WERI-Rb-1 (cell line): ENCODE data around the gene EPB41.
"Not testable (repeated sequence)": the region's sequence is repeated elsewhere in the genome, so short reads cannot be mapped to it uniquely, and the experiment has no call there.

Source experiments
- DNase-seq: peaks from one replicate; pipeline ENCODE4 v3.0.0-alpha.2; 2020
- H3K27ac ChIP-seq: fragments of 250-450 bp; sonication (Bioruptor Pico); 2 replicates; pipeline ENCODE4 v1.5.1; 2020; ENCODE audit warnings: mild to moderate bottlenecking, moderate library complexity
- H3K27me3 ChIP-seq: fragments of 250-450 bp; sonication (Bioruptor Pico); 2 replicates; pipeline ENCODE4 v1.5.1; 2021; ENCODE audit warnings: mild to moderate bottlenecking, low read depth, moderate library complexity; ENCODE audit not compliant: insufficient read depth, severe bottlenecking
- H3K36me3 ChIP-seq: fragments of 250-450 bp; sonication (Bioruptor Pico); 2 replicates; pipeline ENCODE4 v1.5.1; 2020; ENCODE audit warnings: mild to moderate bottlenecking, moderate library complexity
- H3K4me3 ChIP-seq: 2 replicates; pipeline ENCODE4 v1.5.1; 2011; ENCODE audit warnings: low read depth, mild to moderate bottlenecking, control low read depth, low read length
- H3K9me3 ChIP-seq: fragments of 250-450 bp; sonication (Bioruptor Pico); 2 replicates; pipeline ENCODE4 v1.5.1; 2021; ENCODE audit warnings: mild to moderate bottlenecking, moderate library complexity; ENCODE audit not compliant: severe bottlenecking
- CTCF ChIP-seq: IDR thresholded peaks from 2 replicates; pipeline ENCODE4 v1.5.1; 2011; ENCODE audit warnings: low read depth, mild to moderate bottlenecking, control low read depth, inconsistent platforms, low read length

The EPB41 gene

GRCh38 chr1:29077155-29077554 lies 162.8 kb downstream of the EPB41 start:
- H3K27me3 ChIP-seq: no peaks in the 10 kb centered on the region
- H3K9me3 ChIP-seq: no peaks in the 10 kb centered on the region
- TF ChIP-seq CTCF: no peak
- H3K4me3 ChIP-seq: no peak overlapping the region
- no peak overlapping the region for H3K27ac ChIP-seq
- H3K36me3 ChIP-seq: peaks cover 7% of the 10 kb centered on the region
- no peak for DNase-seq

GRCh38 chr1:29079916-29080629 lies 165.7 kb downstream of the EPB41 start:
- not testable (repeated sequence) for H3K4me3 ChIP-seq, H3K9me3 ChIP-seq, H3K36me3 ChIP-seq, DNase-seq, H3K27ac ChIP-seq, H3K27me3 ChIP-seq

DNA sequence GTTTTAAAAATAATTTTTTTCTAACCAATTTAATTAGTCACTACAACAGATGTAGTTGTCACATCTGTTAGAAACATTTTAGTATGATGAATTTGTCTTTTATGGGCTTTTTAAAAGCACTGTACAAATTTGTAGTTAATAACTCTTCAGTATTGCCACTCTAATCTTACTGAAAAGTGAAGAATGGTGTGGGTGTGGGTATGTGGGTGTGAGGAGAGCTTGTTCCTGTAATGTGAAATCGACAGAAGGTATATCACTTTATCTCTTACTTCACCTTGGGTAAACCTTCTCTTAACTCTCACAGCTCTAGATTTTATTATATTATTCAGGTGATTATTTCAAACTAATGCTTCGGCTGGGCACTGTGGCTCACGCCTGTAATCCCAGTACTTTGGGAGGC lies 166.8 kb downstream of the EPB41 start:
- Histone ChIP-seq H3K9me3 (no peaks in the 10 kb centered on the region), H3K4me3 (no peak overlapping the region), H3K27ac (no peak overlapping the region), H3K36me3 (peaks cover 3% of the 10 kb centered on the region; the same call in 1 of the 2 replicates), H3K27me3 (no peaks in the 10 kb centered on the region)
- no peak for TF ChIP-seq CTCF
- no peak for DNase-seq

- no peak for TF ChIP-seq CTCF
- H3K27me3 ChIP-seq: no peaks in the 10 kb centered on the region
- H3K36me3 ChIP-seq: peaks cover 3% of the 10 kb centered on the region; the same call in 1 of the 2 replicates
- no peak overlapping the region for H3K27ac ChIP-seq
- DNase-seq: no peak
- H3K4me3 ChIP-seq: no peak overlapping the region
- H3K9me3 ChIP-seq: no peaks in the 10 kb centered on the region
These were observed 168.2 kb downstream of the EPB41 start for GRCh38 chr1:29082519-29082918.

DNA sequence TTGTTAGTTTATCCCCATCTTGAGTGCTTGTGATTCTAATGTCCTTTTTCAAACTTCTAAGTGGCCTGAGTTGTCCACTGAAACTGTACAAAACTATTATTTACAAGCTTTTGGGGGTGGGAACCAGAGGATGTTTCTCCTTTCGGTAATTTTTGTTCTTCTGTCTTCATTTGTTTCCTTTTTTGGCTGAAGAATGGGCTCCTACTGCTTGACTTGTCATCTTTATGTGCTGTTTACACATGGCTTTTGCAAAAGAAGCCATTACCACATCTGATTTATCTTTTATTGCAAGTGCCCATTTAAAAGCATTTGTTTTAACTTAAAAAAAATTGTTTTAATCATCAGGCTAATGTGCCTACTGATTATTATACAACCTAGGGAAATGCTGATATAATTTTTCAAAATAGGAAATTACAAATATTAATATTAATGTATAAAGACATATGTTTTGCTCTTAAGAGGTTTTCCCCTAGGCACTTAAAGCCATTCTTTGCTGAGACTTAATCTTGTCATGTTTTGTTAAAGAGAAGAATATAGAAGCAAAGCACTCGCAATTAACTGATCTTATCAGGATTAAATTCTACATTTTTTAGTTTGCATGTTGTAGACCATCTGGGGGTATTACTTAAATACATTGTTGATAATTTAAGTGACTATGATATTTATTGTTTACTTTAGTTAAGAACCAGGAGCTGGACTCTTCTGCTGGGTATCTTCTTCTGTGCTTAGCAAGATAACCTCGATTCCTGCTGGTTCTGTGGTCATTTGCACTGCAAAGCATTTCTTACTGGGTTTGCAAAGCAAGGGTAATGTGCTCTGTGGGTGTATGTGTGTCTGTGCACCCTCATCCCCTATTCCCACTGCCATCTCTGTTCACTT lies 169.2 kb downstream of the EPB41 start:
- no peaks in the 10 kb centered on the region for H3K27me3 ChIP-seq
- TF ChIP-seq CTCF: no peak
- no peak for DNase-seq
- no peaks in the 10 kb centered on the region for H3K9me3 ChIP-seq
- peaks cover 8% of the 10 kb centered on the region for H3K36me3 ChIP-seq
- no peak overlapping the region for H3K27ac ChIP-seq
- no peak overlapping the region for H3K4me3 ChIP-seq

DNA sequence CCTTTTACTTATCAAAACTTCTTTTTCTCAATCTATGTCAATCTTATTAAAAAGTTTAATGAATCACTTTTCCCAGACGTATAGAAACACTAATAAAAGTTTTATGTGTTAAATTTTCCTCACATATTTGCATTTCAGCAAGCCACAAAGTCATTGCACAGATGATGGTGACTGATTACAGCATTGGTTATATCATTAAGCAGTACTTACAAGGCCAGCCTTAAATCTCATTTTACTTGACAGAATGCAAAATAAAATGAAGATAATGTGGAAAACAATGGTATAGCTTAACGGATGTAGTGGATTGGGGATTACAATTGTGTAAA lies 169.8 kb downstream of the EPB41 start:
- DNase-seq: no peak
- H3K9me3 ChIP-seq: no peaks in the 10 kb centered on the region
- H3K27ac ChIP-seq: no peak overlapping the region
- peaks cover 9% of the 10 kb centered on the region for H3K36me3 ChIP-seq
- no peak overlapping the region for H3K4me3 ChIP-seq
- TF ChIP-seq CTCF: no peak
- H3K27me3 ChIP-seq: no peaks in the 10 kb centered on the region
